OCI-LY7 (cell line): ENCODE results near the gene OPRL1. TPM values are rescaled to one million over a fixed set of nuclear protein-coding genes. Genes with fewer than 3 reads are reported as not detected.

Experiments
- BruUV-seq: library from RNA; stranded (reverse); fragments of 400-500 nt; replicated peaks from 2 replicates; lab custom pipeline; 2021; lab: Mats Ljungman, UMichigan
- CTCF ChIA-PET: fragments of 300-600 bp; sonication (Branson Sonifier 250); formaldehyde crosslinking; loops from one replicate; lab custom pipeline; 2022; ENCODE audit warnings: antibody characterized with exemption; ENCODE audit not compliant: unreplicated experiment; lab: Charles Lee
- POLR2A ChIA-PET: fragments of 300-600 bp; sonication (Branson Sonifier 250); formaldehyde crosslinking; loops from one replicate; lab custom pipeline; 2022; ENCODE audit warnings: antibody characterized with exemption; lab: Charles Lee
- DNase-seq: peaks from one replicate; pipeline ENCODE4 v3.0.0-alpha.2; 2015; ENCODE audit warnings: low spot score
- H2AFZ ChIP-seq: fragments of 200-600 bp; sonication (generic), shearing (Covaris generic); 2 replicates; pipeline ENCODE4 v1.6.1; 2014; ENCODE audit warnings: mild to moderate bottlenecking, antibody characterized with exemption, low read length, moderate library complexity
- H3K27ac ChIP-seq: fragments of 200-600 bp; sonication (generic); 2 replicates; pipeline ENCODE4 v1.5.1; 2014; ENCODE audit warnings: mixed run types, low read depth, mild to moderate bottlenecking, moderate library complexity, low read length, inconsistent platforms; ENCODE audit not compliant: poor library complexity, severe bottlenecking
- H3K36me3 ChIP-seq: fragments of 200-600 bp; sonication (generic); 2 replicates; pipeline ENCODE4 v1.6.1; 2014; ENCODE audit warnings: mild to moderate bottlenecking, antibody characterized with exemption, low read length, moderate library complexity, mixed read lengths; ENCODE audit not compliant: insufficient read depth
- H3K4me1 ChIP-seq: fragments of 200-600 bp; sonication (generic); 2 replicates; pipeline ENCODE4 v1.5.1; 2014; ENCODE audit warnings: mild to moderate bottlenecking, low read length; ENCODE audit not compliant: insufficient read depth, poor library complexity, severe bottlenecking
- H3K4me2 ChIP-seq: fragments of 200-600 bp; sonication (generic); 2 replicates; pipeline ENCODE4 v1.6.1; 2014; ENCODE audit warnings: mild to moderate bottlenecking, low read length
- H3K4me3 ChIP-seq: fragments of 200-600 bp; sonication (generic); 2 replicates; pipeline ENCODE4 v1.5.1; 2014; ENCODE audit warnings: mild to moderate bottlenecking, low read depth, low read length; ENCODE audit not compliant: poor library complexity, severe bottlenecking
- H3K79me2 ChIP-seq: fragments of 200-600 bp; sonication (generic); 2 replicates; pipeline ENCODE4 v1.6.1; 2016; ENCODE audit warnings: low read depth, mild to moderate bottlenecking, low read length, moderate library complexity, mixed read lengths; ENCODE audit not compliant: insufficient read depth
- H3K9me2 ChIP-seq: fragments of 200-600 bp; sonication (generic); 2 replicates; pipeline ENCODE4 v1.6.1; 2016; ENCODE audit warnings: mild to moderate bottlenecking, low read length, mixed read lengths; ENCODE audit not compliant: insufficient read depth
- H3K9me3 ChIP-seq: fragments of 200-600 bp; sonication (generic); 2 replicates; pipeline ENCODE4 v1.6.1; 2014; ENCODE audit warnings: mild to moderate bottlenecking, mixed run types, low read length, mixed read lengths
- H4K20me1 ChIP-seq: fragments of 200-600 bp; sonication (generic); 2 replicates; pipeline ENCODE4 v1.6.1; 2014; ENCODE audit warnings: mild to moderate bottlenecking, antibody characterized with exemption, low read length, moderate library complexity, mixed read lengths; ENCODE audit not compliant: insufficient read depth
- EZH2phosphoT487 ChIP-seq: fragments of 200-600 bp; sonication (generic); IDR thresholded peaks from 2 replicates; pipeline ENCODE4 v1.6.1; 2018; ENCODE audit warnings: low read depth, borderline replicate concordance, mild to moderate bottlenecking, mixed run types, antibody characterized with exemption, low read length, moderate library complexity, mixed read lengths
- intact Hi-C: fragments of 100-400 bp; cut with micrococcal nuclease; formaldehyde crosslinking; loops from one replicate; pipeline ENCODE4 v1.10.0; 2022; ENCODE audit not compliant: unreplicated experiment
- total RNA-seq, 2 experiments: library from RNA; depleted of rRNA in 1 of 2; stranded (reverse); fragments of >200 nt in 1 of 2; shearing (Covaris generic) in 1 of 2; gene quantifications; 2 replicates each; pipeline ENCODE4 v1.2.3, GENCODE V29; 2014 to 2022
- TF ChIP-seq, protein P1 (sequence below): fragments of 200-600 bp; sonication (generic); conservative IDR thresholded peaks from 2 replicates; pipeline ENCODE4 v1.5.1; 2014; ENCODE audit warnings: mild to moderate bottlenecking, antibody characterized with exemption, low read length, moderate library complexity, mixed read lengths

The OPRL1 gene
- total RNA-seq, 2 experiments from 2014 or later: 6.4 to 7.6 TPM

DNA sequence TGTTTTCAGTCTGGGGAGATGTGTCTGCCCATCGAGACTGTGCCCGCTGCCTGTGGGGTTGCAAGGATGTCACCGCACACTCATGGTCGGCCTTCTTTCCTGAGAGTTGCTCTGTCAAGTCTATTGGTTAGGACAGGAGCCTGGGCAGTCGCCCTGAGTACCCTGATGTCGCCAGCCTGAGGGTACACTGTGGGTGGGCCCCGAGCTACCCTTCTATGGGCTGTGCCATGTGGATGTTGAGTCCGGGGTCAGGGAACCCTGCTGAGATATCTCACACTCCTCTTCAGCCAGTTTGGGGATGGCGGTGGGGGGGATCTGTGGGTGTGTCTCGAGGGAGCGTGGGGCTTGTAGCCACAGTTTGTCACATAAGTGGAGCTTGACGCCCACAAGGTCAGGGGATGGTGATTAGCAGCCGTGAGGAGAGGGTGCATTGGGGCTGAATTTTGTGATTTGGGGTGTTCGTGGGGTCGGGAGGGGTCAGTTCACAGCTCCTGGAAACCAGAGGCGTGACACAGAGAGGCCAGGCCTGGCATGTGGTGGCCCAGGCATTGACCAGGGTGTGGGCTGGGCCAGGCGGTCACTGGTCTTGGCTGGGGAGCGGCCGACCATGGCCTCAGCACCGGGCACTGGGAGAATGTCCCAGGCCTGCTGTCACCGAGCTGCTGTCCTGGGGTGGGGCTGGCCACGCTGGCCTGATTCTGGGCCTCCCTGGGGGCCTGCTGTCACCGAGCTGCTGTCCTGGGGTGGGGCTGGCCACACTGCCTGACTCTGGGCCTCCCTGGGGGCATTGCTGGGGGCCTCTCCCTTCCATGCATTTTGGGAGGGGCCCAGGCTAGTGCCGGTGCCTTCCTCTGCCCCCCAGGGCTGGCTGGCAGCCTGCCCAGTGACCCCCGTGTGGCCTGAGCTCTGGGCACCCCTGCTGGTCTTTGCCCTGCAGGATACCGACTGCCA lies 29.1 kb downstream of the OPRL1 start:
- intact Hi-C loops: no loop called here
- no peaks in the 10 kb centered on the region for H3K9me3 ChIP-seq
- H3K4me1 ChIP-seq: peaks cover 14% of the 10 kb centered on the region
- no peaks in the 10 kb centered on the region for H4K20me1 ChIP-seq
- no peaks in the 10 kb centered on the region for H3K9me2 ChIP-seq
- H3K27ac ChIP-seq: no peak overlapping the region
- POLR2A ChIA-PET: no interaction called here
- H3K4me3 ChIP-seq: no peak overlapping the region
- H3K79me2 ChIP-seq: no peaks in the 10 kb centered on the region
- TF ChIP-seq EZH2phosphoT487: no peak
- TF ChIP-seq, protein P1, sequence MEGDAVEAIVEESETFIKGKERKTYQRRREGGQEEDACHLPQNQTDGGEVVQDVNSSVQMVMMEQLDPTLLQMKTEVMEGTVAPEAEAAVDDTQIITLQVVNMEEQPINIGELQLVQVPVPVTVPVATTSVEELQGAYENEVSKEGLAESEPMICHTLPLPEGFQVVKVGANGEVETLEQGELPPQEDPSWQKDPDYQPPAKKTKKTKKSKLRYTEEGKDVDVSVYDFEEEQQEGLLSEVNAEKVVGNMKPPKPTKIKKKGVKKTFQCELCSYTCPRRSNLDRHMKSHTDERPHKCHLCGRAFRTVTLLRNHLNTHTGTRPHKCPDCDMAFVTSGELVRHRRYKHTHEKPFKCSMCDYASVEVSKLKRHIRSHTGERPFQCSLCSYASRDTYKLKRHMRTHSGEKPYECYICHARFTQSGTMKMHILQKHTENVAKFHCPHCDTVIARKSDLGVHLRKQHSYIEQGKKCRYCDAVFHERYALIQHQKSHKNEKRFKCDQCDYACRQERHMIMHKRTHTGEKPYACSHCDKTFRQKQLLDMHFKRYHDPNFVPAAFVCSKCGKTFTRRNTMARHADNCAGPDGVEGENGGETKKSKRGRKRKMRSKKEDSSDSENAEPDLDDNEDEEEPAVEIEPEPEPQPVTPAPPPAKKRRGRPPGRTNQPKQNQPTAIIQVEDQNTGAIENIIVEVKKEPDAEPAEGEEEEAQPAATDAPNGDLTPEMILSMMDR: no peak
- CTCF ChIA-PET: no interaction called here
- H3K36me3 ChIP-seq: no peaks in the 10 kb centered on the region
- DNase-seq: no peak
- BruUV-seq: no TSS peak
- H3K4me2 ChIP-seq: no peak overlapping the region
- H2AFZ ChIP-seq: no peak overlapping the region

DNA sequence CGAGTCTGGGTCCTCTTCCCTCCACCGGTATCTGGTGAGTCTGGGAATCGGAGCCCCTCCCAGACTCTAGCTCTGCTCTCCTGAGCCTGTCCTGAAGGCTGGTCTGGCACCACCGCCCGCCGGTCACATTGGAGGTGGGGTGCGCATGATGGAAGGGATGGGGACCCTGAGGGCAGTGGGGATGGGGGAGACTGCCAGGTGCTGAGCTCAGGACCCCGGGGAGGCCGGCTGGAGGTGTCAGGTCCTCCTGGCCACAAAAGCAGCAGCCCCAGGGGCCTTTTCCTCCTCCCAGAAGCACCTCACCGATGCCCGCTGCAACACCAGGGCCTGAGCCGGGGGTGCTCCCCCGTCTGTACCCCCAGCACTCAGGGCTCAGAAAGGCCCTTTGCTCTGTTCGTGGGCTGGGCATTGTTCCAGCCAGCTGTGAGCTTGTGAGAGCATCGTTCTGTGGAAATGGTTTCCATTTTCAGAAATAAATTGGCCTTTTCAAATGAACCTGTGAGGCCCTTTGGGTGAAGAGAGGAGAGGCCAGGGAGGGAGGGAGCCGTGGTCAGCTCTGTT lies 30.0 kb downstream of the OPRL1 start:
- Histone ChIP-seq H3K9me3 (no peaks in the 10 kb centered on the region), H4K20me1 (no peaks in the 10 kb centered on the region), H3K4me1 (peaks cover 14% of the 10 kb centered on the region), H2AFZ (no peak overlapping the region), H3K4me2 (no peak overlapping the region), H3K36me3 (no peaks in the 10 kb centered on the region), H3K9me2 (no peaks in the 10 kb centered on the region), H3K4me3 (no peak overlapping the region), H3K27ac (no peak overlapping the region), H3K79me2 (no peaks in the 10 kb centered on the region)
- TF ChIP-seq, protein P1: no peak
- TF ChIP-seq EZH2phosphoT487: no peak
- intact Hi-C loops: no loop called here
- DNase-seq: no peak
- CTCF ChIA-PET: no interaction called here
- POLR2A ChIA-PET: no interaction called here
- BruUV-seq: no TSS peak
